ENCODE measurements around the gene PCAT7.

DNA sequence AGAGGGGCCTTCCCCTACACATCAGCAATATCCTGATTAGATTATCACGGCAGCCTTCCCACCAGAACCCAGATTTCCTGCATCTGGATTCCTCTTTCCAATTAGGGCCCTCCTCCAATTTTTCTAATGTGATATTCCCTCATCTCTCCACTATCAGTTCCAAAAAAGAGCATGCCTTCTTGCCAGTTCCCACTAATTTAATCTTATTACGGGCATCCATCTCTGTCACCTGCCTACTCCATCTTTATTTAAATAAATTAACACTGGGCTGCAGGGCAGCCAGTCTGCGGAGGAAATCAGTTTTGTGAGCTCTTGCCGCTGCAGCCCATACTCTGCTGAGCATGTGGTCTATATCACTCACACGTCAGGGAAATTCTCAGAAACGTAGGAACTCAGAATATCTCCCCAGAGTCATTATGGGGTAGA is 55.3 kb downstream of the PCAT7 start:
- TF ChIP-seq CTCF (IDR thresholded peaks at IDR 0.05), result no peak
- TF ChIP-seq POLR2AphosphoS5 (IDR thresholded peaks at IDR 0.05), result no peak
- TF ChIP-seq POLR2A (IDR thresholded peaks at IDR 0.05), result no peak
- no peak for TF ChIP-seq EP300 (IDR thresholded peaks at IDR 0.05; ENCODE audit: low read depth)

Data from transverse colon (tissue), 4 donors.